KMS-11 (cell line): Measurements from ENCODE around the gene FUT4.

Experiments
- H2AFZ ChIP-seq: fragments of 200-600 bp; sonication (generic); 2 replicates; pipeline ENCODE4 v1.6.1; 2016; ENCODE audit warnings: antibody characterized with exemption, mixed run types, low read depth
- H3K27ac ChIP-seq: fragments of 200-600 bp; sonication (generic); 2 replicates; pipeline ENCODE4 v1.6.1; 2016; ENCODE audit warnings: mild to moderate bottlenecking, mixed run types
- H3K27me3 ChIP-seq: fragments of 200-600 bp; sonication (generic); 2 replicates; pipeline ENCODE4 v1.6.1; 2017; ENCODE audit warnings: mild to moderate bottlenecking, low read depth, mixed run types, moderate library complexity; ENCODE audit not compliant: insufficient read depth
- H3K36me3 ChIP-seq: fragments of 200-600 bp; sonication (generic); 2 replicates; pipeline ENCODE4 v1.6.1; 2017; ENCODE audit warnings: mild to moderate bottlenecking, mixed run types; ENCODE audit not compliant: insufficient read depth
- H3K4me1 ChIP-seq: fragments of 200-600 bp; sonication (generic); 2 replicates; pipeline ENCODE4 v1.6.1; 2016; ENCODE audit warnings: mild to moderate bottlenecking, low read depth, mixed run types; ENCODE audit not compliant: poor library complexity, severe bottlenecking
- H3K4me2 ChIP-seq: fragments of 200-600 bp; sonication (generic); 2 replicates; pipeline ENCODE4 v1.7.0; 2016; ENCODE audit warnings: mild to moderate bottlenecking, mixed run types
- H3K4me3 ChIP-seq: fragments of 200-600 bp; sonication (generic); IDR thresholded peaks from 2 replicates; pipeline ENCODE4 v1.6.1; 2017; ENCODE audit warnings: low read depth, low read length, mixed read lengths; ENCODE audit not compliant: insufficient read depth
- H3K79me2 ChIP-seq: fragments of 200-600 bp; sonication (generic); 2 replicates; pipeline ENCODE4 v1.6.1; 2016; ENCODE audit warnings: low read depth, mixed run types; ENCODE audit not compliant: insufficient read depth
- H3K9ac ChIP-seq: fragments of 200-600 bp; sonication (generic); 2 replicates; pipeline ENCODE4 v1.6.1; 2016; ENCODE audit warnings: mild to moderate bottlenecking, mixed run types
- H4K20me1 ChIP-seq: fragments of 200-600 bp; sonication (generic); 2 replicates; pipeline ENCODE4 v1.6.1; 2016; ENCODE audit warnings: mild to moderate bottlenecking, mixed run types; ENCODE audit not compliant: insufficient read depth
- TF ChIP-seq, protein P1 (sequence below): fragments of 200-600 bp; sonication (generic); conservative IDR thresholded peaks from 2 replicates; pipeline ENCODE4 v1.6.1; 2017; ENCODE audit warnings: low read depth, mild to moderate bottlenecking, antibody characterized with exemption, low read length, moderate library complexity, mixed read lengths

The FUT4 gene

GRCh38 chr11:94528551-94528950, 15.2 kb upstream of the FUT4 start:
- no peak overlapping the region for H2AFZ ChIP-seq
- H3K4me1 ChIP-seq, result peaks cover 11% of the 10 kb centered on the region
- H3K36me3 ChIP-seq, result no peaks in the 10 kb centered on the region
- H3K79me2 ChIP-seq, result no peaks in the 10 kb centered on the region
- no peak overlapping the region for H3K4me2 ChIP-seq
- no peak overlapping the region for H3K9ac ChIP-seq
- no peak overlapping the region for H3K27ac ChIP-seq
- no peak overlapping the region for H3K4me3 ChIP-seq
- TF ChIP-seq, protein P1, sequence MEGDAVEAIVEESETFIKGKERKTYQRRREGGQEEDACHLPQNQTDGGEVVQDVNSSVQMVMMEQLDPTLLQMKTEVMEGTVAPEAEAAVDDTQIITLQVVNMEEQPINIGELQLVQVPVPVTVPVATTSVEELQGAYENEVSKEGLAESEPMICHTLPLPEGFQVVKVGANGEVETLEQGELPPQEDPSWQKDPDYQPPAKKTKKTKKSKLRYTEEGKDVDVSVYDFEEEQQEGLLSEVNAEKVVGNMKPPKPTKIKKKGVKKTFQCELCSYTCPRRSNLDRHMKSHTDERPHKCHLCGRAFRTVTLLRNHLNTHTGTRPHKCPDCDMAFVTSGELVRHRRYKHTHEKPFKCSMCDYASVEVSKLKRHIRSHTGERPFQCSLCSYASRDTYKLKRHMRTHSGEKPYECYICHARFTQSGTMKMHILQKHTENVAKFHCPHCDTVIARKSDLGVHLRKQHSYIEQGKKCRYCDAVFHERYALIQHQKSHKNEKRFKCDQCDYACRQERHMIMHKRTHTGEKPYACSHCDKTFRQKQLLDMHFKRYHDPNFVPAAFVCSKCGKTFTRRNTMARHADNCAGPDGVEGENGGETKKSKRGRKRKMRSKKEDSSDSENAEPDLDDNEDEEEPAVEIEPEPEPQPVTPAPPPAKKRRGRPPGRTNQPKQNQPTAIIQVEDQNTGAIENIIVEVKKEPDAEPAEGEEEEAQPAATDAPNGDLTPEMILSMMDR, result no peak
- no peaks in the 10 kb centered on the region for H4K20me1 ChIP-seq
- H3K27me3 ChIP-seq, result no peaks in the 10 kb centered on the region

- H3K79me2 ChIP-seq, result no peaks in the 10 kb centered on the region
- TF ChIP-seq, protein P1, result no peak
- H3K27me3 ChIP-seq, result no peaks in the 10 kb centered on the region
- no peak overlapping the region for H3K4me3 ChIP-seq
- H2AFZ ChIP-seq, result no peak overlapping the region
- no peaks in the 10 kb centered on the region for H3K36me3 ChIP-seq
- H4K20me1 ChIP-seq, result no peaks in the 10 kb centered on the region
- no peaks in the 10 kb centered on the region for H3K4me1 ChIP-seq
- H3K9ac ChIP-seq, result no peak overlapping the region
- H3K4me2 ChIP-seq, result no peak overlapping the region
- H3K27ac ChIP-seq, result no peak overlapping the region
Measured at GRCh38 chr11:94532211-94532610, 11.5 kb upstream of the FUT4 start.

DNA sequence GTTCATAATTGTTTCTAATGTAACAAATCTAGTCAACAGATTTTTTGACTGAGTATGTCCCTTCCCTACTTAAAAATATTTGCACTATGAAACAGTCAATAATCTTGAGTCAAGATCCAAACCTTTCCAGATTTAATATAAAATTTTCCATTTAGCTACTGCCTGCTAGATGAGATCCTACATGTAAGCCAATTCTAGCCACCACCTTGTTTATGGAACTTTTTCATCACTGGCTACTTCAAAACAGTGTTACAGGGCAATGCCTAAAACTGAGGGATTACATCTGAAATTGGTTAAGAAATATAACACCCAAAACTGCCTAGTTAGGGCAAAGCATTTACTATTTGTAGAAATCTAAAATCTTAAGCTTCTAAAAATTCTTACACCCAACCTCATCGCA, 10.5 kb upstream of the FUT4 start:
- Histone ChIP-seq H3K79me2 (no peaks in the 10 kb centered on the region), H3K4me3 (no peak overlapping the region), H3K9ac (no peak overlapping the region), H3K4me1 (no peaks in the 10 kb centered on the region), H3K27ac (no peak overlapping the region), H2AFZ (no peak overlapping the region), H4K20me1 (no peaks in the 10 kb centered on the region), H3K4me2 (no peak overlapping the region), H3K36me3 (no peaks in the 10 kb centered on the region), H3K27me3 (no peaks in the 10 kb centered on the region)
- TF ChIP-seq, protein P1, result no peak

DNA sequence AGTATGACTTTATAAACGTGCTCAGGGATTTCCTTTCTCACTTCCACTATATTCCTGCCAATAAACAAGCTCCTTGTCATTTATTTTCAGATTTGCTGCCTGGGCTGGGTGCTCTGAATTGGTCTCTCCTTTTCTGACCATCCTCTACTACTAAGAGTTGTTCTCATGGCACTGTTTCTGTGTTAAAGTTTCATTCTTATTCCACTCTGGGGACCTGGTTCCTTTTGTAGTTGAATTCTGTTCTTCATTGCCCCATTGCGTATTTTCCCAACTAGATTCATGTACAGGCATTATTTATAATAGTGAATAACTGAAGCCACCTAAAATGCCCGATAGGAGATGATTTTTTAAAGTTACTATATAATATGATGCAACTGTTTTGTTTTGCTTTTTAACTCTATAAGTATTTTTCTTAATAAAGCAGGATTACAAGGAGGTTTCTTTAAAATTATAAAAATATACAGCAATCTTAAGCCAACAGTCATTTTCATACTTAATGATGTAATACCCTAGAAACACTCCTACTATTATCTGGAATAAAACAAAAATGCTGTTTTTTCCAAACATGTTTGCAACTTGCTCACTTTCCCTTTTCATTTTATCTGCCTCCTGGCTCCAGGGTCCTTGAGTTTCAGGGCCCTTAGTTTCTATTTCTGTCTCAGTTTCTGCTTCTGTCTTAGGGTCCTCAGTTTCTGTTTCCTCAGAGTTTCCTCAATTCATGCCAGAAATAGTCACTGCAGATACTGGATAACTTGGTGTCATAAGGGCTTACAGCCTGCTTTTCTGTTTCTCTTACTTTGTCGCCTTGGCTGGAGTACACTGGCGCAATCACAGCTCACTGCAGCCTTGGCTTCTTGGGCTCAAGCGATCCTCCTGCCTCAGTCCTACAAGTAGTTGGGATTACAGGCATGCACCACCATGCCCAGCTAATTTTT, 9.8 kb upstream of the FUT4 start:
- no peak overlapping the region for H3K9ac ChIP-seq
- H4K20me1 ChIP-seq, result no peaks in the 10 kb centered on the region
- H2AFZ ChIP-seq, result no peak overlapping the region
- H3K27ac ChIP-seq, result no peak overlapping the region
- no peaks in the 10 kb centered on the region for H3K27me3 ChIP-seq
- H3K36me3 ChIP-seq, result no peaks in the 10 kb centered on the region
- no peak overlapping the region for H3K4me3 ChIP-seq
- TF ChIP-seq, protein P1, result no peak
- no peaks in the 10 kb centered on the region for H3K4me1 ChIP-seq
- no peaks in the 10 kb centered on the region for H3K79me2 ChIP-seq
- no peak overlapping the region for H3K4me2 ChIP-seq
